Activated CD8-positive, alpha-beta T cell treated with anti-CD3 and anti-CD28 coated beads for 36 hours (primary cell): Measurements from ENCODE around the gene SULT1C4. TPM values are rescaled to one million over a fixed set of nuclear protein-coding genes. Genes with fewer than 3 reads are reported as not detected.

Experiments
- ATAC-seq: fragments of 200-7000 bp; cut with Tn5 transposase; one replicate; pipeline ENCODE4 v1.10.0; 2021; ENCODE audit warnings: mild to moderate bottlenecking, moderate library complexity
- CTCF ChIA-PET: fragments of 350-600 bp; sonication (Branson Sonifier 250); formaldehyde crosslinking; loops from one replicate; lab custom pipeline; 2021; ENCODE audit warnings: antibody characterized with exemption; lab: Charles Lee
- POLR2A ChIA-PET: fragments of 350-600 bp; sonication (Branson Sonifier 250); formaldehyde crosslinking; loops from one replicate; lab custom pipeline; 2021; ENCODE audit warnings: antibody characterized with exemption; lab: Charles Lee
- DNase-seq: peaks from one replicate; pipeline ENCODE4 v3.0.0-alpha.2; 2020
- H3K27ac Mint-ChIP-seq: one replicate; pipeline ENCODE4 v1.8.0; 2021; ENCODE audit warnings: mild to moderate bottlenecking, mixed read lengths
- H3K27me3 Mint-ChIP-seq: one replicate; pipeline ENCODE4 v1.8.0; 2021; ENCODE audit warnings: mixed read lengths
- H3K36me3 Mint-ChIP-seq: one replicate; pipeline ENCODE4 v1.8.0; 2021; ENCODE audit warnings: low read depth, mixed read lengths
- H3K4me1 Mint-ChIP-seq: one replicate; pipeline ENCODE4 v1.8.0; 2021; ENCODE audit warnings: low read depth, mixed read lengths
- H3K4me3 Mint-ChIP-seq: one replicate; pipeline ENCODE4 v1.8.0; 2021; ENCODE audit warnings: mild to moderate bottlenecking, moderate library complexity, mixed read lengths
- H3K9me3 Mint-ChIP-seq: one replicate; pipeline ENCODE4 v1.8.0; 2021; ENCODE audit warnings: mixed read lengths
- CTCF ChIP-seq: fragments of 200-600 bp; IDR thresholded peaks from one replicate; pipeline ENCODE4 v1.8.0; 2022; ENCODE audit warnings: antibody characterized with exemption, mild to moderate bottlenecking
- intact Hi-C: fragments of 100-400 bp; cut with micrococcal nuclease; formaldehyde crosslinking; loops from one replicate; pipeline ENCODE4 v1.10.0; 2022
- total RNA-seq, 2 experiments: library from RNA; stranded (reverse); gene quantifications; one replicate each; pipeline ENCODE4 v1.2.3, GENCODE V29; 2021

SULT1C4 gene
- total RNA-seq, 2 experiments from 2014 or later = not detected

GRCh38 chr2:108370080-108370479 is 7.7 kb upstream of the SULT1C4 start:
- TF ChIP-seq CTCF = no peak
- Mint-ChIP-seq H3K27me3 (no peaks in the 10 kb centered on the region), H3K4me3 (no peak overlapping the region), H3K36me3 (no peaks in the 10 kb centered on the region), H3K4me1 (no peaks in the 10 kb centered on the region), H3K9me3 (no peaks in the 10 kb centered on the region), H3K27ac (no peak overlapping the region)
- DNase-seq (no peak), ATAC-seq (no peak)
- ChIA-PET POLR2A (no interaction called here), CTCF (interaction anchor here (1.0 to 1.5 kb wide), 3 partner anchors 21 to 266 kb away, joined by 3 to 4 read pairs (median 3); no protein-coding TSS in a partner anchor)
- intact Hi-C loops = no loop called here

- intact Hi-C loops = no loop called here
- ChIA-PET POLR2A (no interaction called here), CTCF (no interaction called here)
- Mint-ChIP-seq H3K27ac (no peak overlapping the region), H3K9me3 (no peaks in the 10 kb centered on the region), H3K4me3 (no peak overlapping the region), H3K36me3 (no peaks in the 10 kb centered on the region), H3K27me3 (peaks cover 4% of the 10 kb centered on the region), H3K4me1 (no peaks in the 10 kb centered on the region)
- no peak for ATAC-seq
- DNase-seq = no peak
- TF ChIP-seq CTCF = no peak
Measured at GRCh38 chr2:108376774-108377173, 980 bp upstream of the SULT1C4 start.

GRCh38 chr2:108377401-108377800 is 353 bp upstream of the SULT1C4 start:
- CTCF ChIA-PET = no interaction called here

GRCh38 chr2:108378851-108379250 is 1.1 kb downstream of the SULT1C4 start:
- peaks cover 6% of the 10 kb centered on the region for H3K27me3 Mint-ChIP-seq
- no peak for DNase-seq
- intact Hi-C loops = no loop called here
- H3K4me1 Mint-ChIP-seq = no peaks in the 10 kb centered on the region
- H3K9me3 Mint-ChIP-seq = no peaks in the 10 kb centered on the region
- ATAC-seq = no peak
- no peak overlapping the region for H3K4me3 Mint-ChIP-seq
- ChIA-PET POLR2A (no interaction called here), CTCF (interaction anchor here (1.3 to 1.5 kb wide), 2 partner anchors 10 to 205 kb away, joined by 3 to 4 read pairs; no protein-coding TSS in a partner anchor)
- H3K36me3 Mint-ChIP-seq = no peaks in the 10 kb centered on the region
- H3K27ac Mint-ChIP-seq = no peak overlapping the region
- TF ChIP-seq CTCF = no peak

More at GRCh38 chr2:108377401-108377800, 353 bp upstream of the SULT1C4 start:
- Mint-ChIP-seq H3K27me3 (peaks cover 4% of the 10 kb centered on the region), H3K4me3 (no peak overlapping the region), H3K4me1 (no peaks in the 10 kb centered on the region), H3K36me3 (no peaks in the 10 kb centered on the region), H3K9me3 (no peaks in the 10 kb centered on the region), H3K27ac (no peak overlapping the region)
- DNase-seq (no peak), ATAC-seq (no peak)
- POLR2A ChIA-PET = no interaction called here
- TF ChIP-seq CTCF = no peak
- intact Hi-C loops = no loop called here

- CTCF ChIA-PET = no interaction called here
- Mint-ChIP-seq H3K4me3 (no peak overlapping the region), H3K4me1 (no peaks in the 10 kb centered on the region), H3K27me3 (peaks cover 6% of the 10 kb centered on the region), H3K27ac (no peak overlapping the region), H3K9me3 (no peaks in the 10 kb centered on the region), H3K36me3 (no peaks in the 10 kb centered on the region)
- DNase-seq = no peak
- intact Hi-C loops = no loop called here
- POLR2A ChIA-PET = no interaction called here
- ATAC-seq = no peak
- TF ChIP-seq CTCF = no peak
Measured at GRCh38 chr2:108382196-108382595, 4.4 kb downstream of the SULT1C4 start.
